DOHH2 (cell line): Measurements from ENCODE around the gene CEP20.
A peak's percentile ranks its signal among the peaks of the same experiment; 100 is the strongest.

Experiments used
- H3F3A ChIP-seq: fragments of 200-600 bp; sonication (generic), shearing (Covaris generic); 2 replicates; pipeline ENCODE4 v1.6.0; 2016; ENCODE audit warnings: antibody characterized with exemption, mild to moderate bottlenecking; ENCODE audit not compliant: control insufficient read depth, insufficient read depth
- H3K27ac ChIP-seq: fragments of 200-600 bp; sonication (generic); 2 replicates; pipeline ENCODE4 v1.5.1; 2014; ENCODE audit warnings: low read depth, mild to moderate bottlenecking, low read length, moderate library complexity
- H3K27me3 ChIP-seq: fragments of 200-600 bp; sonication (generic); 2 replicates; pipeline ENCODE4 v1.6.1; 2014; ENCODE audit warnings: mild to moderate bottlenecking, low read length, mixed read lengths; ENCODE audit not compliant: control insufficient read depth
- H3K36me3 ChIP-seq: fragments of 200-600 bp; sonication (generic); 2 replicates; pipeline ENCODE4 v1.6.1; 2014; ENCODE audit warnings: mild to moderate bottlenecking, low read length, moderate library complexity, mixed read lengths; ENCODE audit not compliant: control insufficient read depth
- H3K4me1 ChIP-seq: fragments of 200-600 bp; sonication (generic); 2 replicates; pipeline ENCODE4 v1.6.1; 2014; ENCODE audit warnings: mild to moderate bottlenecking, low read length, mixed read lengths; ENCODE audit not compliant: control insufficient read depth
- H3K4me2 ChIP-seq: fragments of 200-600 bp; sonication (generic); 2 replicates; pipeline ENCODE4 v1.6.0; 2014; ENCODE audit warnings: mild to moderate bottlenecking, low read length, moderate library complexity
- H3K4me3 ChIP-seq: fragments of 200-600 bp; sonication (generic); 2 replicates; pipeline ENCODE4 v1.5.1; 2014; ENCODE audit warnings: mild to moderate bottlenecking, low read length, mixed read lengths
- H3K79me2 ChIP-seq: fragments of 200-600 bp; sonication (generic); 2 replicates; pipeline ENCODE4 v1.6.1; 2014; ENCODE audit warnings: mild to moderate bottlenecking, low read length, mixed read lengths; ENCODE audit not compliant: control insufficient read depth
- H3K9me2 ChIP-seq: fragments of 200-600 bp; sonication (generic); replicated peaks from 2 replicates; pipeline ENCODE4 v1.6.1; 2014; ENCODE audit warnings: mild to moderate bottlenecking, low read length, mixed read lengths; ENCODE audit not compliant: control insufficient read depth
- H3K9me3 ChIP-seq: fragments of 200-600 bp; sonication (generic); 2 replicates; pipeline ENCODE4 v1.6.1; 2014; ENCODE audit warnings: antibody characterized with exemption, low read length, mixed read lengths; ENCODE audit not compliant: control insufficient read depth, insufficient read depth
- H4K20me1 ChIP-seq: fragments of 200-600 bp; sonication (generic); 2 replicates; pipeline ENCODE4 v1.6.0; 2014; ENCODE audit warnings: low read depth, mild to moderate bottlenecking, antibody characterized with exemption, low read length, moderate library complexity; ENCODE audit not compliant: control insufficient read depth, insufficient read depth
- CTCF ChIP-seq: fragments of 200-600 bp; sonication (generic); IDR thresholded peaks from one replicate; pipeline ENCODE4 v1.5.1; 2014; ENCODE audit warnings: antibody characterized with exemption, mild to moderate bottlenecking, low read depth, low read length; ENCODE audit not compliant: poor library complexity, severe bottlenecking
- EZH2phosphoT487 ChIP-seq: fragments of 200-600 bp; sonication (generic); IDR thresholded peaks from 2 replicates; pipeline ENCODE4 v1.6.1; 2017; ENCODE audit warnings: borderline replicate concordance, mild to moderate bottlenecking, antibody characterized with exemption, low read length, moderate library complexity, mixed read lengths

Gene CEP20

GRCh38 chr16:15907863-15908478 is 19.6 kb upstream of the CEP20 start:
- H3F3A ChIP-seq: no peaks in the 10 kb centered on the region
- peak overlapping the region; percentile 57 for H3K4me2 ChIP-seq
- no peaks in the 10 kb centered on the region for H3K36me3 ChIP-seq
- no peak for TF ChIP-seq CTCF
- TF ChIP-seq EZH2phosphoT487: no peak
- H4K20me1 ChIP-seq: no peaks in the 10 kb centered on the region
- H3K27ac ChIP-seq: no peak overlapping the region
- H3K79me2 ChIP-seq: no peaks in the 10 kb centered on the region
- H3K4me3 ChIP-seq: peak overlapping the region; percentile 31
- H3K27me3 ChIP-seq: no peaks in the 10 kb centered on the region
- H3K4me1 ChIP-seq: peaks cover 17% of the 10 kb centered on the region
- H3K9me3 ChIP-seq: no peaks in the 10 kb centered on the region
- H3K9me2 ChIP-seq: no peaks in the 10 kb centered on the region

GRCh38 chr16:15906439-15906838 is 18.0 kb upstream of the CEP20 start:
- H4K20me1 ChIP-seq: no peaks in the 10 kb centered on the region
- H3K36me3 ChIP-seq: no peaks in the 10 kb centered on the region
- H3K4me3 ChIP-seq: no peak overlapping the region
- H3K4me2 ChIP-seq: no peak overlapping the region
- no peaks in the 10 kb centered on the region for H3K27me3 ChIP-seq
- no peaks in the 10 kb centered on the region for H3K79me2 ChIP-seq
- H3K9me3 ChIP-seq: no peaks in the 10 kb centered on the region
- H3K4me1 ChIP-seq: peaks cover 11% of the 10 kb centered on the region
- no peak overlapping the region for H3K27ac ChIP-seq
- TF ChIP-seq CTCF (no peak), EZH2phosphoT487 (no peak)
- no peaks in the 10 kb centered on the region for H3K9me2 ChIP-seq
- no peaks in the 10 kb centered on the region for H3F3A ChIP-seq

GRCh38 chr16:15903960-15904359 is 15.6 kb upstream of the CEP20 start:
- Histone ChIP-seq H3F3A (no peaks in the 10 kb centered on the region), H3K4me3 (no peak overlapping the region), H3K4me1 (peaks cover 18% of the 10 kb centered on the region), H3K79me2 (no peaks in the 10 kb centered on the region), H3K27me3 (no peaks in the 10 kb centered on the region), H3K27ac (no peak overlapping the region), H4K20me1 (no peaks in the 10 kb centered on the region), H3K4me2 (no peak overlapping the region), H3K36me3 (no peaks in the 10 kb centered on the region), H3K9me2 (no peaks in the 10 kb centered on the region), H3K9me3 (no peaks in the 10 kb centered on the region)
- TF ChIP-seq CTCF: no peak
